ENCODE measurements around the gene SLC9A6.

The SLC9A6 gene

DNA sequence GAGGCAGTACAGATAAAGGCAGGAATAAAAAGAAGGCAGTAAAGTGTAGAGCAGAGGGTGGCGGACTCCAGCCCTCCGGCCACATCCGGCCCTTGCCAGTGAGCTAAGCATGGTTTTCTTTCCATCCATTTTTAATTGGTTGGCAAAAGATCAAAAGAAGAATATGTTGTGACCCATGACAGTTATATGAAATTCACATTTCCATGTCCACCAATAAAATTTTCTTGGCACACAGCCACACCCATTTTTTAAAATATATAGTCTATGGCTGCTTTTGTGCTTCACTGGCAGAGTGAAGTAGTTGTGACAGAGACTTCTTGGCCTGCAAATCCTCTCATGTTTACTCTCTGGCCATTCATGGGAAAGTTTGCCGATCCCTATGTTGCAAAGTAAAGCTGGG is 29.8 kb downstream of the SLC9A6 start:
- no peak overlapping the region for H3K4me3 ChIP-seq
- H3K27me3 ChIP-seq = peaks cover 93 to 100% (median 99%) of the 10 kb centered on the region in 11 experiments
- no peak overlapping the region for H3K4me2 ChIP-seq
- H3K4me1 ChIP-seq = no peaks in the 10 kb centered on the region
- TF ChIP-seq Cebpa-rat (IDR thresholded peaks at IDR 0.05) = no peak
- no peak overlapping the region for H3K9ac ChIP-seq
- no peak overlapping the region for H3K27ac ChIP-seq
- H3K9me3 ChIP-seq (replicated peaks in 1 of 11) = peaks cover 0 to under 1% (median 0%) of the 10 kb centered on the region in 11 experiments; a peak in 1 of 22 replicates
- peaks cover 4 to 94% (median 24%) of the 10 kb centered on the region in 11 experiments; a peak in 18 of 22 replicates for H3K36me3 ChIP-seq
- H4K20me1 ChIP-seq = peaks cover 0 to 5% (median 0%) of the 10 kb centered on the region in 11 experiments; a peak in 4 of 22 replicates

DNA sequence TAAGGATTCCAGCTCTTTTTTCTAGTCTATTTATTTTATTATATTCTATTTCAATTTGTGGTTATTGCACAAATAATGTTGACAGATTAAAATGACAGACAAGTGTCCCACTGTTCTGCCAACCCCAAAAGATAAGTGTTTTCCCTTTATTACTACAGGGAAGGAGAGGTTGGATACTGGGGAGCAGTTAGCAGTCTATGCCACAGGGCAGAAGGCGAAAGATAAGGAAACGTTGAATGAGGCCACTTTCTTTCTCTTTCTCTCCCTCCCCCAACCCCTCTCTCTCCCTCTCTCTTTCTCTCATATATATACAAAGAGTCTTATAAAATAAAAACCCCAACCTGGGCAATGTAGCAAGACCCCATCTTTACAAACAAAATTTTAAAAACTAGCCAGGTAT is 31.6 kb downstream of the SLC9A6 start:
- Histone ChIP-seq H3K27me3 (peaks cover 90 to 100% (median 99%) of the 10 kb centered on the region in 11 experiments), H3K4me3 (no peak overlapping the region), H3K27ac (no peak overlapping the region), H3K4me2 (no peak overlapping the region), H3K9me3 (replicated peaks in 1 of 11) (peaks cover 0 to 12% (median 0%) of the 10 kb centered on the region in 11 experiments; a peak in 5 of 22 replicates), H3K36me3 (peaks cover 14 to 93% (median 26%) of the 10 kb centered on the region in 11 experiments; a peak in 18 of 22 replicates), H3K4me1 (peaks cover 0 to 5% (median 0%) of the 10 kb centered on the region in 10 experiments; a peak in 1 of 20 replicates), H3K9ac (no peak overlapping the region), H4K20me1 (peaks cover 0 to 5% (median 0%) of the 10 kb centered on the region in 11 experiments; a peak in 4 of 22 replicates)
- no peak for TF ChIP-seq Cebpa-rat (IDR thresholded peaks at IDR 0.05)

DNA sequence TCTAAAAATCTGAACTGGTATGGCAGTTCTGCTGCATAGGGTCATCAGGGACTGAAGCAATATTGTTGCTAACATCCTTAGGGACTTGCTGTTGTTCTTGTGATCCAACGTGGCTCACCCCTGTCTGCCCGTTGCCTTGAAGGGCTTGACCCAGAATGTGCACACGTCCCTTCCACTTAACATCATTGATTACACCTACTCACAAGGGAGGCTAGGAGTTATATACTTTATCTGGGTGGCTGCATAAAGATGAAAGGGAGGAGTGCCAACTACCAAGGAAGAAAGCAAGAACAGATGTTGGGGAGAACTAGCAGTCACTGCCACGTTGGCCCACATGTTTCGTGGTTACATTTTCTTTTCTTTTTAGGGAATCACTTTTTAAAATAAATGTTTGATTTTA is 34.0 kb downstream of the SLC9A6 start:
- Histone ChIP-seq H3K4me2 (no peak overlapping the region), H3K4me1 (peaks cover 0 to 5% (median 0%) of the 10 kb centered on the region in 10 experiments; a peak in 1 of 20 replicates), H3K27ac (no peak overlapping the region), H3K9ac (no peak overlapping the region), H3K36me3 (peaks cover 9 to 82% (median 20%) of the 10 kb centered on the region in 11 experiments; a peak in 18 of 22 replicates), H3K27me3 (peaks cover 90 to 99% (median 97%) of the 10 kb centered on the region in 11 experiments), H3K4me3 (no peak overlapping the region), H3K9me3 (replicated peaks in 1 of 11) (peaks cover 0 to 12% (median 0%) of the 10 kb centered on the region in 11 experiments; a peak in 5 of 22 replicates), H4K20me1 (peaks cover 0 to 5% (median 0%) of the 10 kb centered on the region in 11 experiments; a peak in 3 of 22 replicates)
- TF ChIP-seq Cebpa-rat (IDR thresholded peaks at IDR 0.05) = no peak

DNA sequence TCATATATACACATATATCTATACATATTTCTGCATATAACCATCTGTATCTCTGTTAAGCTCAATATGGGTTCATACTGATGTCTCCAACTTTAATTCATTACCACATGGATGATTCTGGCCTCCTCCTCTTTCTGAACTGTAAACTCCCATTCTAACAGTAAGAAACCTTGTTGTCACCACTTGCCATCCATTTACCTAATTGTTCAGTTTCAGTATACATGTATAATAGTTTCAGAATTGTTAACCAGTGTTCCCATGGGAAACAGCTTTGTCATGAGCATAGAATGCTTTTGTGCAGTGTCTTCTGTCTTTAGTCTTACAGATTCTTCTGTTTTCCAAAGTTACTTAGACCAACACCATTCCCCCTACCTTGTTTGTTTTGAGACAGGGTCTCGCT is 35.9 kb downstream of the SLC9A6 start:
- H3K9me3 ChIP-seq (replicated peaks in 1 of 11) = peaks cover 0 to 12% (median 0%) of the 10 kb centered on the region in 11 experiments; a peak in 5 of 22 replicates
- H3K4me1 ChIP-seq = peaks cover 0 to 5% (median 0%) of the 10 kb centered on the region in 10 experiments; a peak in 1 of 20 replicates
- H4K20me1 ChIP-seq = no peaks in the 10 kb centered on the region; a peak in 2 of 22 replicates

DNA sequence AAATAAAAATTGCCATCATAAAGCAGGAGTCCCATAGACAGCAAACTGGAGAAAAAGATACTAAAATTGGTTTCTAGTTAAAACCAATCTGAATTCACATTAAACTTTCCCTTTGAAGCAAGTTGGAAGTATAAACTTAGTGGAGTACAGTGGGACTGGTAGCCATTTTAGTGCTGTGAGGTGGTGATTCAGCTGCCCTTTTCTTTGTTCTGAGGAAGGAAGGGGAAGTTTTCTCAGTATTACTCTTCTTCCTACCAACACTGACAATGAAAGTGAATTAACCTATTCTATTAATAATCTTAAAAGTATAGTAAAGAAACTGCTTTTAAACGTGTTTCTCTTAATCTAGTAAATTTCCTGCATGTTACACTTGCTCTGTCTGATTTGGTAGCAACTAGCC is 36.7 kb downstream of the SLC9A6 start:
- Histone ChIP-seq H3K9ac (no peak overlapping the region), H4K20me1 (peaks cover 0 to 6% (median 0%) of the 10 kb centered on the region in 11 experiments; a peak in 4 of 22 replicates), H3K27me3 (peaks cover 88 to 98% (median 97%) of the 10 kb centered on the region in 11 experiments), H3K4me2 (no peak overlapping the region), H3K4me3 (no peak overlapping the region), H3K27ac (no peak overlapping the region), H3K9me3 (replicated peaks in 1 of 11) (peaks cover 0 to 12% (median 0%) of the 10 kb centered on the region in 11 experiments; a peak in 5 of 22 replicates), H3K36me3 (peaks cover 9 to 76% (median 19%) of the 10 kb centered on the region in 11 experiments; a peak in 18 of 22 replicates), H3K4me1 (peaks cover 0 to 5% (median 0%) of the 10 kb centered on the region in 10 experiments; a peak in 1 of 20 replicates)
- TF ChIP-seq Cebpa-rat (IDR thresholded peaks at IDR 0.05) = no peak

More for the DNA sequence above, 35.9 kb downstream of the SLC9A6 start:
- no peak overlapping the region for H3K4me2 ChIP-seq
- TF ChIP-seq Cebpa-rat (IDR thresholded peaks at IDR 0.05) = no peak
- no peak overlapping the region for H3K27ac ChIP-seq
- H3K4me3 ChIP-seq = no peak overlapping the region
- peaks cover 9 to 84% (median 19%) of the 10 kb centered on the region in 11 experiments; a peak in 18 of 22 replicates for H3K36me3 ChIP-seq
- H3K9ac ChIP-seq = no peak overlapping the region
- peaks cover 88 to 98% (median 97%) of the 10 kb centered on the region in 11 experiments for H3K27me3 ChIP-seq

DNA sequence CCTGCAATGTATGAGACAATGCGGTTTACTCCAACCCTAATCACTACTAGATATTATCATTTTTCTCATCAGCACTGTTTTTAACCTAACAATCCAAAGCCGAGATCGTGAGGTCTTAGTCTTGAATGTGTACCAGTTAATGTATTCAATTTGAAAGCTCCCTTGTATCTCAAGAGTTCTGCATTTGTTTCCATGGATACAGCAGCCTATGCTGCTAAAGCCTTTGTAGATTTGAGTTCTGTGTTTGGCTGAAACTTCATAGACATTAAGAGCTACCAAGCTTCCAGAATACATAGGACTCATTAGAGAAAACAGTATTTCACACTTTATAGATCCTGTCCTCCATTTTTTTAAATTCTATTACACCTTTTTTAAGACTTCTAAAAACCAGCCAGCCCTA is 39.9 kb downstream of the SLC9A6 start:
- Histone ChIP-seq H4K20me1 (peaks cover 0 to 10% (median 0%) of the 10 kb centered on the region in 11 experiments; a peak in 8 of 22 replicates), H3K9ac (no peak overlapping the region), H3K27me3 (peaks cover 89 to 98% (median 93%) of the 10 kb centered on the region in 11 experiments), H3K9me3 (replicated peaks in 1 of 11) (peaks cover 0 to 10% (median 0%) of the 10 kb centered on the region in 11 experiments; a peak in 5 of 22 replicates), H3K27ac (no peak overlapping the region), H3K4me3 (no peak overlapping the region), H3K4me1 (peaks cover 0 to 11% (median 5%) of the 10 kb centered on the region in 10 experiments; a peak in 17 of 20 replicates), H3K4me2 (no peak overlapping the region), H3K36me3 (peaks cover 0 to 47% (median 8%) of the 10 kb centered on the region in 11 experiments; a peak in 16 of 22 replicates)
- no peak for TF ChIP-seq Cebpa-rat (IDR thresholded peaks at IDR 0.05)

DNA sequence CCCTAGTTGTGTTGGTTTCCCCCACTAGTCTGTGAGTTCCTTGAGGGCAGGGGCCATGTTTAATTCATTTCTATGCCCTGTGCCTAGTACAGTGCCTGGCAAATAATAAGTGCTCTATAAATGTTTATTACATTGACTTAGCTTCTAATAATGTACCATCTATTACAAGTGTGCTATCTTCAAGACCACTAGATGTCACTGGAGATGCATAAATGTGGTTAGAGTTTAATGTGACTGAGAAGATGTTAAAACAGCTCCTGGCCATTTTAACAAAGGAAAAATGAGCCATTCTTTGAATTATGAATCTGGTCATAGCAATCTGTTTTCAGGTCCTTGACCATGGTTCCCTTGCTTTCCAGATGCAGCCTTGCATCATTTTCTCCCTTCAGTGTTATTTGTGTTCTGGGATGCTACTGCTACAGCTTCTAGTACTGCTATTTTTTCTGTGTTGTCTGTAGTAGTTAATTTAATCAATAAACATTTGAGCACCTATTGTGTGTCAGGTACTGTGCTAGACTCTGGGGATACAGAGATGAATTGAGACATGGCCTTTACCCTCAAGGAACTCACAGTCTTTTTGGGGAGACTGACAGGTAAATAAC is 43.2 kb downstream of the SLC9A6 start:
- Histone ChIP-seq H3K36me3 (peaks cover 0 to 54% (median 0%) of the 10 kb centered on the region in 11 experiments; a peak in 6 of 22 replicates), H3K4me1 (peaks cover 0 to 34% (median 21%) of the 10 kb centered on the region in 10 experiments; a peak in 17 of 20 replicates), H3K4me2 (no peak overlapping the region), H3K27me3 (peaks cover 94 to 99% (median 98%) of the 10 kb centered on the region in 11 experiments), H3K27ac (no peak overlapping the region), H3K9me3 (replicated peaks in 1 of 11) (no peaks in the 10 kb centered on the region), H4K20me1 (peaks cover 0 to 16% (median 5%) of the 10 kb centered on the region in 11 experiments; a peak in 8 of 22 replicates), H3K4me3 (no peak overlapping the region), H3K9ac (no peak overlapping the region)
- no peak for TF ChIP-seq Cebpa-rat (IDR thresholded peaks at IDR 0.05)

DNA sequence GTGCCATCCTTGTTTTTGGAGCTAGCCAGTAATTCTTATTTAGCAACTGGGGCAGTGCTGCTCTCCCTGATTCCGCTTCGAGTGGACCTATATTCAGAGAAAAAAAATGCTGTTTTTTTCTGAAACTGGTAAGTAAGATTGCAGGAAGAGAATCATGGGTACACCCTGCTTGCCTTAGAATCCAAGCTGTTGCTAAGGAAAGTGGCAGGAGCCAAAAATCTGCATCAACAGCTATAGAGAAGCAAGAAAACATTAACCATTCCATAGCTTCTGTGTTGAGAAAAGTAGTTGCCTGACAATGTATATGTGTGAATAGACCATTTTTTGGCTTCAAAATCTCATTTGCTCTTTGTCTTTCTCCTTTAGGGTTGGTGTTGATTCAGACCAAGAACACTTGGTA is 44.5 kb downstream of the SLC9A6 start:
- Histone ChIP-seq H3K9ac (no peak overlapping the region), H3K27me3 (peaks cover 94 to 100% (median 99%) of the 10 kb centered on the region in 11 experiments), H4K20me1 (peaks cover 0 to 16% (median 5%) of the 10 kb centered on the region in 11 experiments; a peak in 8 of 22 replicates), H3K27ac (0 out of 22 replicates have a peak overlapping the region, but pooled peaks of 1 of the 11 experiments have one; percentile 28), H3K4me2 (peak overlapping the region in 9 of 11 experiments; percentile 21 to 56 (median 45); a peak in 11 of 22 replicates), H3K4me3 (no peak overlapping the region), H3K4me1 (peaks cover 0 to 34% (median 21%) of the 10 kb centered on the region in 10 experiments; a peak in 17 of 20 replicates), H3K36me3 (peaks cover 0 to 54% (median 0%) of the 10 kb centered on the region in 11 experiments; a peak in 5 of 22 replicates), H3K9me3 (replicated peaks in 1 of 11) (no peaks in the 10 kb centered on the region)
- no peak for TF ChIP-seq Cebpa-rat (IDR thresholded peaks at IDR 0.05)
